ENCODE measurements around the gene ZSWIM8. TPM values are rescaled to one million over a fixed set of nuclear protein-coding genes. Genes with fewer than 3 reads are reported as not detected.
A peak's percentile ranks its signal among the peaks of the same experiment; 100 is the strongest.
"Not testable (repeated sequence)": the region's sequence is repeated elsewhere in the genome, so short reads cannot be mapped to it uniquely, and the experiment has no call there.

The ZSWIM8 gene
- polyA plus RNA-seq, 4 donors: 44.5 to 465 (median 170) TPM

- 63 to 65% (median 64%) methylated on average over 5 of the region's 5 CpGs for WGBS, 3 donors
- FAIRE-seq: no peak
- no peaks in the 10 kb centered on the region for H3K9me3 ChIP-seq (ENCODE audit: control insufficient read depth in 2 of 2, insufficient read depth in 1 of 2, low read depth in 1 of 2, low read length in 1 of 2)
- no peak for DNase-seq
- no peaks in the 10 kb centered on the region for H3K4me1 ChIP-seq (ENCODE audit: control insufficient read depth in 3 of 3, insufficient read depth in 2 of 3, low read depth in 1 of 3, low read length in 2 of 3)
- no peak overlapping the region for H3K27ac ChIP-seq (ENCODE audit: low read depth in 1 of 3, low read length in 2 of 3)
- no peak overlapping the region for H3K4me3 ChIP-seq (ENCODE audit: low read depth in 1 of 3, low read length in 3 of 3)
- peaks cover 8 to 78% (median 16%) of the 10 kb centered on the region in 3 donors for H3K36me3 ChIP-seq (ENCODE audit: control insufficient read depth in 3 of 3, insufficient read depth in 2 of 3, low read depth in 1 of 3, low read length in 3 of 3)
- no peaks in the 10 kb centered on the region for H3K27me3 ChIP-seq (ENCODE audit: control insufficient read depth in 3 of 3, insufficient read depth in 3 of 3, low read length in 3 of 3)
Measured at GRCh38 chr10:73819081-73819480, 33.7 kb downstream of the ZSWIM8 start.

- peak in 1 of 2 donors; percentile 72 for DNase-seq
- H3K4me3 ChIP-seq (ENCODE audit: low read depth in 1 of 3, low read length in 3 of 3): no peak overlapping the region
Measured at GRCh38 chr10:73819513-73820093, 34.2 kb downstream of the ZSWIM8 start.

GRCh38 chr10:73823391-73823790, 38.0 kb downstream of the ZSWIM8 start:
- FAIRE-seq (no peak), DNase-seq (no peak)
- Histone ChIP-seq H3K27me3 (ENCODE audit: control insufficient read depth in 3 of 3, insufficient read depth in 3 of 3, low read length in 3 of 3) (no peaks in the 10 kb centered on the region), H3K27ac (ENCODE audit: low read depth in 1 of 3, low read length in 2 of 3) (no peak overlapping the region), H3K4me3 (ENCODE audit: low read depth in 1 of 3, low read length in 3 of 3) (no peak overlapping the region), H3K36me3 (ENCODE audit: control insufficient read depth in 3 of 3, insufficient read depth in 2 of 3, low read depth in 1 of 3, low read length in 3 of 3) (peaks cover 8 to 86% (median 26%) of the 10 kb centered on the region in 3 donors), H3K9me3 (ENCODE audit: control insufficient read depth in 2 of 2, insufficient read depth in 1 of 2, low read depth in 1 of 2, low read length in 1 of 2) (no peaks in the 10 kb centered on the region), H3K4me1 (ENCODE audit: control insufficient read depth in 3 of 3, insufficient read depth in 2 of 3, low read depth in 1 of 3, low read length in 2 of 3) (no peaks in the 10 kb centered on the region)
- 71 to 76% (median 74%) methylated on average over 7 of the region's 7 CpGs for WGBS, 3 donors

More at GRCh38 chr10:73819513-73820093, 34.2 kb downstream of the ZSWIM8 start:
- Histone ChIP-seq H3K27ac (ENCODE audit: low read depth in 1 of 3, low read length in 2 of 3) (peak overlapping the region in 1 of 3 donors; percentile 13), H3K4me1 (ENCODE audit: control insufficient read depth in 3 of 3, insufficient read depth in 2 of 3, low read depth in 1 of 3, low read length in 2 of 3) (no peaks in the 10 kb centered on the region), H3K36me3 (ENCODE audit: control insufficient read depth in 3 of 3, insufficient read depth in 2 of 3, low read depth in 1 of 3, low read length in 3 of 3) (peaks cover 10 to 79% (median 16%) of the 10 kb centered on the region in 3 donors), H3K9me3 (ENCODE audit: control insufficient read depth in 2 of 2, insufficient read depth in 1 of 2, low read depth in 1 of 2, low read length in 1 of 2) (no peaks in the 10 kb centered on the region), H3K27me3 (ENCODE audit: control insufficient read depth in 3 of 3, insufficient read depth in 3 of 3, low read length in 3 of 3) (no peaks in the 10 kb centered on the region)
- no peak for FAIRE-seq
- WGBS, 3 donors: 11 to 58% (median 43%) methylated on average over 20 of the region's 20 CpGs

- no peak overlapping the region for H3K4me3 ChIP-seq (ENCODE audit: low read depth in 1 of 3, low read length in 3 of 3)
- H3K4me1 ChIP-seq (ENCODE audit: control insufficient read depth in 3 of 3, insufficient read depth in 2 of 3, low read depth in 1 of 3, low read length in 2 of 3): no peaks in the 10 kb centered on the region
- no peaks in the 10 kb centered on the region for H3K27me3 ChIP-seq (ENCODE audit: control insufficient read depth in 3 of 3, insufficient read depth in 3 of 3, low read length in 3 of 3)
- peaks cover 8 to 80% (median 28%) of the 10 kb centered on the region in 3 donors for H3K36me3 ChIP-seq (ENCODE audit: control insufficient read depth in 3 of 3, insufficient read depth in 2 of 3, low read depth in 1 of 3, low read length in 3 of 3)
- FAIRE-seq (no peak), DNase-seq (no peak)
- no peaks in the 10 kb centered on the region for H3K9me3 ChIP-seq (ENCODE audit: control insufficient read depth in 2 of 2, insufficient read depth in 1 of 2, low read depth in 1 of 2, low read length in 1 of 2)
- WGBS, 3 donors: 92 to 95% (median 94%) methylated on average over 12 to 14 of the region's 14 CpGs
- no peak overlapping the region for H3K27ac ChIP-seq (ENCODE audit: low read depth in 1 of 3, low read length in 2 of 3)
Measured at GRCh38 chr10:73824146-73824725, 38.8 kb downstream of the ZSWIM8 start.

- 91 to 93% (median 92%) methylated on average over 18 to 19 of the region's 19 CpGs for WGBS, 3 donors
- no peaks in the 10 kb centered on the region for H3K27me3 ChIP-seq (ENCODE audit: control insufficient read depth in 3 of 3, insufficient read depth in 3 of 3, low read length in 3 of 3)
- H3K9me3 ChIP-seq (ENCODE audit: control insufficient read depth in 2 of 2, insufficient read depth in 1 of 2, low read depth in 1 of 2, low read length in 1 of 2): no peaks in the 10 kb centered on the region
- no peaks in the 10 kb centered on the region for H3K4me1 ChIP-seq (ENCODE audit: control insufficient read depth in 3 of 3, insufficient read depth in 2 of 3, low read depth in 1 of 3, low read length in 2 of 3)
- H3K27ac ChIP-seq (ENCODE audit: low read depth in 1 of 3, low read length in 2 of 3): no peak overlapping the region
- DNase-seq (no peak), FAIRE-seq (no peak)
- H3K36me3 ChIP-seq (ENCODE audit: control insufficient read depth in 3 of 3, insufficient read depth in 2 of 3, low read depth in 1 of 3, low read length in 3 of 3): peaks cover 11 to 62% (median 28%) of the 10 kb centered on the region in 3 donors
- H3K4me3 ChIP-seq (ENCODE audit: low read depth in 1 of 3, low read length in 3 of 3): no peak overlapping the region
Measured at GRCh38 chr10:73827346-73828089, 42.1 kb downstream of the ZSWIM8 start.

- DNase-seq: no peak
- H3K36me3 ChIP-seq (ENCODE audit: control insufficient read depth in 3 of 3, insufficient read depth in 2 of 3, low read depth in 1 of 3, low read length in 3 of 3): peaks cover 10 to 60% (median 28%) of the 10 kb centered on the region in 3 donors
- H3K27ac ChIP-seq (ENCODE audit: low read depth in 1 of 3, low read length in 2 of 3): no peak overlapping the region
- H3K9me3 ChIP-seq (ENCODE audit: control insufficient read depth in 2 of 2, insufficient read depth in 1 of 2, low read depth in 1 of 2, low read length in 1 of 2): no peaks in the 10 kb centered on the region
- no peak overlapping the region for H3K4me3 ChIP-seq (ENCODE audit: low read depth in 1 of 3, low read length in 3 of 3)
- WGBS, 3 donors: 94 to 97% (median 95%) methylated on average over 6 of the region's 6 CpGs
- H3K27me3 ChIP-seq (ENCODE audit: control insufficient read depth in 3 of 3, insufficient read depth in 3 of 3, low read length in 3 of 3): no peaks in the 10 kb centered on the region
- no peak for FAIRE-seq
- H3K4me1 ChIP-seq (ENCODE audit: control insufficient read depth in 3 of 3, insufficient read depth in 2 of 3, low read depth in 1 of 3, low read length in 2 of 3): no peaks in the 10 kb centered on the region
Measured at GRCh38 chr10:73828161-73828560, 42.8 kb downstream of the ZSWIM8 start.

GRCh38 chr10:73829090-73829489, 43.7 kb downstream of the ZSWIM8 start:
- FAIRE-seq; H3K4me1 ChIP-seq (ENCODE audit: control insufficient read depth in 3 of 3, insufficient read depth in 2 of 3, low read depth in 1 of 3, low read length in 2 of 3); DNase-seq; H3K9me3 ChIP-seq (ENCODE audit: control insufficient read depth in 2 of 2, insufficient read depth in 1 of 2, low read depth in 1 of 2, low read length in 1 of 2); H3K27me3 ChIP-seq (ENCODE audit: control insufficient read depth in 3 of 3, insufficient read depth in 3 of 3, low read length in 3 of 3); H3K4me3 ChIP-seq (ENCODE audit: low read depth in 1 of 3, low read length in 3 of 3); H3K27ac ChIP-seq (ENCODE audit: low read depth in 1 of 3, low read length in 2 of 3): not testable (repeated sequence)
- 89 to 97% (median 91%) methylated on average over 7 of the region's 7 CpGs for WGBS, 3 donors
- peaks cover 5 to 53% (median 25%) of the 10 kb centered on the region in 3 donors for H3K36me3 ChIP-seq (ENCODE audit: control insufficient read depth in 3 of 3, insufficient read depth in 2 of 3, low read depth in 1 of 3, low read length in 3 of 3)

- no peak overlapping the region for H3K27ac ChIP-seq (ENCODE audit: low read depth in 1 of 3, low read length in 2 of 3)
- WGBS, 3 donors: 94 to 98% (median 94%) methylated on average over 11 of the region's 11 CpGs
- peaks cover 8 to 74% (median 26%) of the 10 kb centered on the region in 3 donors for H3K36me3 ChIP-seq (ENCODE audit: control insufficient read depth in 3 of 3, insufficient read depth in 2 of 3, low read depth in 1 of 3, low read length in 3 of 3)
- no peaks in the 10 kb centered on the region for H3K4me1 ChIP-seq (ENCODE audit: control insufficient read depth in 3 of 3, insufficient read depth in 2 of 3, low read depth in 1 of 3, low read length in 2 of 3)
- no peaks in the 10 kb centered on the region for H3K27me3 ChIP-seq (ENCODE audit: control insufficient read depth in 3 of 3, insufficient read depth in 3 of 3, low read length in 3 of 3)
- no peaks in the 10 kb centered on the region for H3K9me3 ChIP-seq (ENCODE audit: control insufficient read depth in 2 of 2, insufficient read depth in 1 of 2, low read depth in 1 of 2, low read length in 1 of 2)
- H3K4me3 ChIP-seq (ENCODE audit: low read depth in 1 of 3, low read length in 3 of 3): no peak overlapping the region
- FAIRE-seq (no peak), DNase-seq (no peak)
Measured at GRCh38 chr10:73836427-73836980, 51.1 kb downstream of the ZSWIM8 start.

All from small intestine (tissue), 7 donors.